ENCODE measurements around the gene SSBP3. TPM values are rescaled to one million over a fixed set of nuclear protein-coding genes. Genes with fewer than 3 reads are reported as not detected.

The SSBP3 gene
- total and polyA plus RNA-seq, 4 donors = 7.7 to 24.7 (median 17.3) TPM

DNA sequence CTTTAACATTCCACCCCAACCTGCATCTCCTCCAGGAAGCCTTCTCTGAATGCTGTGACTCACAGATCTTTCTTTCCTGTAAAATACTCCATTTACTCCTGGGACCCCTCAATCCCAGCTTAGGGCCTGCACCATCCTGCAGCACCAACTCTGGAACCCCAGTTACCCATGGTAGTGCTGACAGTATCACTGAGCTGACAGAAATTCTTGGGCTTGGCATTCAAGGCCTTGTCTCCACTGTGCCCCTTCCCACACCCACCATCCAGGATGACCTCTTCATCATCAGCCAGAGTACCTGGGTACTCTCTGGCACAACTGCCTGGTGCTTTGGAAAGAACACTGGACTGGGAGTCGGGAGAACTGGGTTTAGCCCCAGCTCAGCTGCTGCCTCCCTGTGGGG is 214.7 kb downstream of the SSBP3 start:
- 40% methylated on average over 1 of the region's 1 CpG for WGBS
- Histone ChIP-seq H3K36me3 (ENCODE audit: control insufficient read depth in 4 of 4, insufficient read depth in 3 of 4, low read depth in 1 of 4, low read length in 3 of 4) (peaks cover 5 to 44% (median 13%) of the 10 kb centered on the region in 4 donors), H3K9me3 (ENCODE audit: control insufficient read depth in 4 of 4, low read length in 3 of 4) (no peaks in the 10 kb centered on the region), H3K9ac (ENCODE audit: low read depth in 1 of 2, low read length in 2 of 2) (no peak overlapping the region), H3K27ac (ENCODE audit: low read depth in 1 of 2, low read length in 2 of 2) (no peak overlapping the region), H3K4me1 (ENCODE audit: control insufficient read depth in 4 of 4, insufficient read depth in 4 of 4, low read length in 3 of 4) (no peaks in the 10 kb centered on the region), H3K27me3 (ENCODE audit: control insufficient read depth in 4 of 4, insufficient read depth in 4 of 4, low read length in 3 of 4) (no peaks in the 10 kb centered on the region), H3K4me3 (ENCODE audit: low read depth in 1 of 3, low read length in 3 of 3) (no peak overlapping the region)
- no peak for TF ChIP-seq RAD21 (IDR thresholded peaks at IDR 0.05)
- TF ChIP-seq FOXA1 (IDR thresholded peaks at IDR 0.05) = no peak
- TF ChIP-seq EGR1 (IDR thresholded peaks at IDR 0.05; ENCODE audit: low read depth in 2 of 2) = no peak
- no peak for DNase-seq (ENCODE audit: low spot score)

DNA sequence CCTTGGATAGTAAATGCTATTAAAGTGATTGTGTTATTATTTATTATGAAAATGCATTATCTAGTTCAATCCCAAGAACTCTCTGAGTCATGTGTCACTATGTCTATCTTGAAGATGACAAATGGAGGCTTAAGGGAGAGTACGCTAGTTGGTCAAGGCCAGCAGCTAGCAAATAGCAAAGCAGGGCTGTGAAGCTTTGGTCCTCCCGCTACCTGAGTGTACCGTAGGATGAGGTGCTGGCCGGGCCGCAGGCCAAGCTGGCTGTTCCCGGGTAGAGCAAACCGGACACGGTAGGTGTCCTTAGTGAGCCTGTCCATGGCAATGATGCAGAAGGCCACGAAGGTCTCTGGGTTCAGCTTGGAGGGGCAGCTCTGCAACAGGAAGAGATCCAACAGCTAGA is 215.7 kb downstream of the SSBP3 start:
- no peak for DNase-seq (ENCODE audit: low spot score)
- Histone ChIP-seq H3K4me3 (ENCODE audit: low read depth in 1 of 3, low read length in 3 of 3) (no peak overlapping the region), H3K9ac (ENCODE audit: low read depth in 1 of 2, low read length in 2 of 2) (no peak overlapping the region), H3K27ac (ENCODE audit: low read depth in 1 of 2, low read length in 2 of 2) (no peak overlapping the region), H3K36me3 (ENCODE audit: control insufficient read depth in 4 of 4, insufficient read depth in 3 of 4, low read depth in 1 of 4, low read length in 3 of 4) (peaks cover 5 to 43% (median 15%) of the 10 kb centered on the region in 4 donors), H3K9me3 (ENCODE audit: control insufficient read depth in 4 of 4, low read length in 3 of 4) (no peaks in the 10 kb centered on the region), H3K27me3 (ENCODE audit: control insufficient read depth in 4 of 4, insufficient read depth in 4 of 4, low read length in 3 of 4) (no peaks in the 10 kb centered on the region), H3K4me1 (ENCODE audit: control insufficient read depth in 4 of 4, insufficient read depth in 4 of 4, low read length in 3 of 4) (no peaks in the 10 kb centered on the region)
- TF ChIP-seq EGR1 (IDR thresholded peaks at IDR 0.05; ENCODE audit: low read depth in 2 of 2) = no peak
- TF ChIP-seq REST (IDR thresholded peaks at IDR 0.05) = no peak
- no peak for TF ChIP-seq ATF3 (IDR thresholded peaks at IDR 0.05)
- TF ChIP-seq SP1 (IDR thresholded peaks at IDR 0.05) = no peak
- TF ChIP-seq GABPA (IDR thresholded peaks at IDR 0.05 in 1 of 2, conservative IDR thresholded peaks at IDR 0.05 in 1 of 2) = no peak
- no peak for TF ChIP-seq JUND (IDR thresholded peaks at IDR 0.05)
- no peak for TF ChIP-seq YY1 (IDR thresholded peaks at IDR 0.05)
- WGBS = 94% methylated on average over 9 of the region's 9 CpGs

- no peak for DNase-seq (ENCODE audit: low spot score)
- Histone ChIP-seq H3K9me3 (ENCODE audit: control insufficient read depth in 4 of 4, low read length in 3 of 4) (no peaks in the 10 kb centered on the region), H3K36me3 (ENCODE audit: control insufficient read depth in 4 of 4, insufficient read depth in 3 of 4, low read depth in 1 of 4, low read length in 3 of 4) (peaks cover 1 to 31% (median 12%) of the 10 kb centered on the region in 4 donors), H3K9ac (ENCODE audit: low read depth in 1 of 2, low read length in 2 of 2) (no peak overlapping the region), H3K4me3 (ENCODE audit: low read depth in 1 of 3, low read length in 3 of 3) (no peak overlapping the region), H3K27ac (ENCODE audit: low read depth in 1 of 2, low read length in 2 of 2) (no peak overlapping the region), H3K4me1 (ENCODE audit: control insufficient read depth in 4 of 4, insufficient read depth in 4 of 4, low read length in 3 of 4) (no peaks in the 10 kb centered on the region), H3K27me3 (ENCODE audit: control insufficient read depth in 4 of 4, insufficient read depth in 4 of 4, low read length in 3 of 4) (no peaks in the 10 kb centered on the region)
- WGBS = 93% methylated on average over 1 of the region's 1 CpG
- TF ChIP-seq, protein P1, sequence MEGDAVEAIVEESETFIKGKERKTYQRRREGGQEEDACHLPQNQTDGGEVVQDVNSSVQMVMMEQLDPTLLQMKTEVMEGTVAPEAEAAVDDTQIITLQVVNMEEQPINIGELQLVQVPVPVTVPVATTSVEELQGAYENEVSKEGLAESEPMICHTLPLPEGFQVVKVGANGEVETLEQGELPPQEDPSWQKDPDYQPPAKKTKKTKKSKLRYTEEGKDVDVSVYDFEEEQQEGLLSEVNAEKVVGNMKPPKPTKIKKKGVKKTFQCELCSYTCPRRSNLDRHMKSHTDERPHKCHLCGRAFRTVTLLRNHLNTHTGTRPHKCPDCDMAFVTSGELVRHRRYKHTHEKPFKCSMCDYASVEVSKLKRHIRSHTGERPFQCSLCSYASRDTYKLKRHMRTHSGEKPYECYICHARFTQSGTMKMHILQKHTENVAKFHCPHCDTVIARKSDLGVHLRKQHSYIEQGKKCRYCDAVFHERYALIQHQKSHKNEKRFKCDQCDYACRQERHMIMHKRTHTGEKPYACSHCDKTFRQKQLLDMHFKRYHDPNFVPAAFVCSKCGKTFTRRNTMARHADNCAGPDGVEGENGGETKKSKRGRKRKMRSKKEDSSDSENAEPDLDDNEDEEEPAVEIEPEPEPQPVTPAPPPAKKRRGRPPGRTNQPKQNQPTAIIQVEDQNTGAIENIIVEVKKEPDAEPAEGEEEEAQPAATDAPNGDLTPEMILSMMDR (IDR thresholded peaks at IDR 0.05; ENCODE audit: low read depth, low read length, missing input control) = no peak
- TF ChIP-seq SP1 (IDR thresholded peaks at IDR 0.05) (no peak), MAX (IDR thresholded peaks at IDR 0.05) (no peak), ATF3 (IDR thresholded peaks at IDR 0.05) (no peak), REST (IDR thresholded peaks at IDR 0.05) (no peak), YY1 (IDR thresholded peaks at IDR 0.05) (no peak), TAF1 (conservative IDR thresholded peaks at IDR 0.05) (no peak), NR2F2 (IDR thresholded peaks at IDR 0.05) (no peak), JUND (IDR thresholded peaks at IDR 0.05) (no peak), EGR1 (IDR thresholded peaks at IDR 0.05; ENCODE audit: low read depth in 2 of 2) (no peak), RAD21 (IDR thresholded peaks at IDR 0.05) (no peak)
- TF ChIP-seq, protein P2, sequence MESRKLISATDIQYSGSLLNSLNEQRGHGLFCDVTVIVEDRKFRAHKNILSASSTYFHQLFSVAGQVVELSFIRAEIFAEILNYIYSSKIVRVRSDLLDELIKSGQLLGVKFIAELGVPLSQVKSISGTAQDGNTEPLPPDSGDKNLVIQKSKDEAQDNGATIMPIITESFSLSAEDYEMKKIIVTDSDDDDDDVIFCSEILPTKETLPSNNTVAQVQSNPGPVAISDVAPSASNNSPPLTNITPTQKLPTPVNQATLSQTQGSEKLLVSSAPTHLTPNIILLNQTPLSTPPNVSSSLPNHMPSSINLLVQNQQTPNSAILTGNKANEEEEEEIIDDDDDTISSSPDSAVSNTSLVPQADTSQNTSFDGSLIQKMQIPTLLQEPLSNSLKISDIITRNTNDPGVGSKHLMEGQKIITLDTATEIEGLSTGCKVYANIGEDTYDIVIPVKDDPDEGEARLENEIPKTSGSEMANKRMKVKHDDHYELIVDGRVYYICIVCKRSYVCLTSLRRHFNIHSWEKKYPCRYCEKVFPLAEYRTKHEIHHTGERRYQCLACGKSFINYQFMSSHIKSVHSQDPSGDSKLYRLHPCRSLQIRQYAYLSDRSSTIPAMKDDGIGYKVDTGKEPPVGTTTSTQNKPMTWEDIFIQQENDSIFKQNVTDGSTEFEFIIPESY (IDR thresholded peaks at IDR 0.05) = no peak
Observed at GRCh38 chr1:54188291-54188690, 217.9 kb downstream of the SSBP3 start.

All from liver (tissue), 9 donors.